Tibial artery (tissue), 4 donors: ENCODE measurements around the gene TRAFD1.

Experiments used
- DNase-seq, 2 donors: peaks; one replicate each; pipeline ENCODE4 v3.0.0-alpha.2; 2019
- H3K27ac ChIP-seq, 2 donors: fragments of 200-600 bp; sonication (generic) in 1 of 2; 1 replicate in 1 of 2; 2 replicates in 1 of 2; pipeline ENCODE4 v1.5.1; 2018 to 2019; ENCODE audit warnings: mild to moderate bottlenecking in 1 of 2
- H3K27me3 ChIP-seq, 2 donors: fragments of 200-600 bp; sonication (generic) in 1 of 2; one replicate each; pipeline versions ENCODE4 v1.5.1 to v1.6.0; 2016 to 2019
- H3K36me3 ChIP-seq, 3 donors: fragments of 200-600 bp; sonication (generic) in 2 of 3; one replicate each; pipeline ENCODE4 v1.5.1; 2016 to 2019; ENCODE audit warnings: mild to moderate bottlenecking in 2 of 3
- H3K4me1 ChIP-seq, 4 donors: fragments of 200-600 bp; sonication (generic) in 2 of 4; 1 replicate in 3 of 4; 2 replicates in 1 of 4; pipeline ENCODE4 v1.5.1; 2016 to 2019
- H3K4me3 ChIP-seq, 2 donors: fragments of 200-600 bp; sonication (generic) in 1 of 2; 1 replicate in 1 of 2; 2 replicates in 1 of 2; pipeline ENCODE4 v1.5.1; 2018 to 2019; ENCODE audit warnings: mild to moderate bottlenecking in 2 of 2
- H3K9me3 ChIP-seq, 3 donors: fragments of 200-600 bp; sonication (generic) in 1 of 3; one replicate each; pipeline ENCODE4 v1.5.1; 2016 to 2019
- intact Hi-C: fragments of 100-400 bp; cut with DNase I; formaldehyde crosslinking; loops from one replicate; pipeline ENCODE4 v1.15.0; 2023; ENCODE audit warnings: low total_unique reads
- TF ChIP-seq, protein P1 (sequence below), 2 experiments: fragments of 200-600 bp in 1 of 2; fragments of 450-650 bp in 1 of 2; IDR thresholded peaks; one replicate each; pipeline ENCODE4 v1.5.1; 2017 to 2019; ENCODE audit warnings: antibody characterized with exemption in 2 of 2, mild to moderate bottlenecking in 1 of 2, moderate library complexity in 1 of 2

Gene TRAFD1

DNA sequence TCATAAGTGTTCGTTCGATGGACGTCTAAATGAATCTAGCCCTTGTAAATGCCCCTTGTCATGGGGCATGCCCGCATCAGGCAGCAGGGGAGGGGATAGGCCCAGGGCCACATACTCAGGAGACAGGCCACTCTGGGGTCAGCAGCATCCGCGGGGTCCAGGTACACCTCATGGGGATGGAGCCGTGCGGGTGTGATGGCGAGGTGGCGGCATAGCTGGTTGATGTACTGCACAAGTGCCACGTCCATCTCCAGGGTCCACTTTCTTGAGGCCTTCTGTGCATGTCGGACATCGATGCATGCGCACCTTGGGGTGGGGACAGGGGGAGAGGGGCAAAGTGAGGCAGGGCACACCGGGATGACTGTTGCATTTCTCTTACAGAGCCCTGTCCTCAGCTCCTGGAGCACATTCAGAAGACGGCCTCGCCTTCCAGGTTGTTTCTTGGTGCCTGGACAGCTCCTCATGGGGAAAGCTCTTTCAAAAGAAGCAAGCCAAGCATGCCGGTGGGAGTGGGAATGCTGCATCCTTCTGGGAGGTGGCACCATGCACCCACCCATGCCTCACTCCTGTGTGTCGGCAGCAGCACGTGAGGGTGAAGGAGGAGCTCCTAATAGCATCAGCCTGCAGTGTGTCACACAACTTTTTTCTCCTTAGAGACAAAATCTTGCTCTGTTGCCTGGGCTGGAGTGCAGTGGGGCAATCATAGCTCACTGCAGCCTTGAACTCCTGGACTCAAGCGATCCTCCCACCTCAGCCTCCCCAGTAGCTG, 47.4 kb downstream of the TRAFD1 start:
- H3K27ac ChIP-seq: no peak overlapping the region
- no peaks in the 10 kb centered on the region for H3K9me3 ChIP-seq
- peak in 1 of 2 donors; percentile 53 for DNase-seq
- intact Hi-C loops: no loop called here
- H3K36me3 ChIP-seq: peaks cover 56 to 96% (median 77%) of the 10 kb centered on the region in 3 donors
- H3K27me3 ChIP-seq: no peaks in the 10 kb centered on the region
- TF ChIP-seq, protein P1, sequence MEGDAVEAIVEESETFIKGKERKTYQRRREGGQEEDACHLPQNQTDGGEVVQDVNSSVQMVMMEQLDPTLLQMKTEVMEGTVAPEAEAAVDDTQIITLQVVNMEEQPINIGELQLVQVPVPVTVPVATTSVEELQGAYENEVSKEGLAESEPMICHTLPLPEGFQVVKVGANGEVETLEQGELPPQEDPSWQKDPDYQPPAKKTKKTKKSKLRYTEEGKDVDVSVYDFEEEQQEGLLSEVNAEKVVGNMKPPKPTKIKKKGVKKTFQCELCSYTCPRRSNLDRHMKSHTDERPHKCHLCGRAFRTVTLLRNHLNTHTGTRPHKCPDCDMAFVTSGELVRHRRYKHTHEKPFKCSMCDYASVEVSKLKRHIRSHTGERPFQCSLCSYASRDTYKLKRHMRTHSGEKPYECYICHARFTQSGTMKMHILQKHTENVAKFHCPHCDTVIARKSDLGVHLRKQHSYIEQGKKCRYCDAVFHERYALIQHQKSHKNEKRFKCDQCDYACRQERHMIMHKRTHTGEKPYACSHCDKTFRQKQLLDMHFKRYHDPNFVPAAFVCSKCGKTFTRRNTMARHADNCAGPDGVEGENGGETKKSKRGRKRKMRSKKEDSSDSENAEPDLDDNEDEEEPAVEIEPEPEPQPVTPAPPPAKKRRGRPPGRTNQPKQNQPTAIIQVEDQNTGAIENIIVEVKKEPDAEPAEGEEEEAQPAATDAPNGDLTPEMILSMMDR (IDR thresholded peaks at IDR 0.05): no peak
- no peak overlapping the region for H3K4me3 ChIP-seq
- no peaks in the 10 kb centered on the region for H3K4me1 ChIP-seq

DNA sequence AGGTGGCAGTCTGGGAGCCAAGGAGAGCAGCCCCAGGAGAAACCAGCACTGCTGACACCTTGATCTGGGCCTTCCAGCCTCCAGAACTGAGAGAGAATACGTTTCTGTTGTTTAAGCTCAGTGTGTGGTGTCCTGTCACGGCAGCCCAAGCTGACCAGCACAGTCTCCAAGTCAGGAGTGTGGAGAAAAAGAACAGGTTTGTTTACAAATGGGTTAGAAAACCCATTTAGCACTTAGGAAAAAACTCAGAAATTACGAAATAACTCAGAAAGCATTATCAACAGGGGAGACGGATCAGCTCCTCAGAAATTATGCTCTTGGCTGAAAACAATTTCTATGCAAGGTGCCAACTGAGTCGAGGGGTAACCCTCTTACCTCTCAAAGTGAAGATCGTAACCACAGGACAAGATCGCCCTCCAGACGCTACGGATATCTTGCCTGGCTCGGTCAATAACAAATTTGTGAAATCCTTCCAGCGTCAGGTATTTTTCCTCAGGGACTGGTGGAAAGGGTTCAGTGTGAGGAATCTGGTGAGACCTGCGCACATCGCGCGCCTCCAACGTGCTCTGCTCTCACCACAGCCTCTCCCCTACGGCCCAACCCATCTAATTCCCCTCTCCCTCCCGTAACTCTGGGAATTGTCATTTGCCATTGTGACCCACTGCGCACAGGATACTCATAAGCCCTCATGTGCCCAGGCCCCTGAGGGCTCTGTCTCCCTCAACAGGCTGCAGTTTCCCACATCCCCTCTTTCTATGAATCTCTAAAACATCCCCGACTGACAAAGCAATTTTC, 50.2 kb downstream of the TRAFD1 start:
- Histone ChIP-seq H3K4me3 (no peak overlapping the region), H3K27me3 (no peaks in the 10 kb centered on the region), H3K36me3 (peaks cover 82 to 96% (median 91%) of the 10 kb centered on the region in 3 donors), H3K9me3 (no peaks in the 10 kb centered on the region), H3K27ac (no peak overlapping the region), H3K4me1 (no peaks in the 10 kb centered on the region)
- TF ChIP-seq, protein P1 (IDR thresholded peaks at IDR 0.05): no peak
- DNase-seq: peak in 1 of 2 donors; percentile 35
- intact Hi-C loops: no loop called here

- Histone ChIP-seq H3K4me3 (no peak overlapping the region), H3K36me3 (peaks cover 79 to 96% (median 90%) of the 10 kb centered on the region in 3 donors), H3K27ac (no peak overlapping the region), H3K27me3 (no peaks in the 10 kb centered on the region), H3K4me1 (no peaks in the 10 kb centered on the region), H3K9me3 (no peaks in the 10 kb centered on the region)
- intact Hi-C loops: no loop called here
- TF ChIP-seq, protein P1 (IDR thresholded peaks at IDR 0.05): no peak
- peak in 1 of 2 donors; percentile 24 for DNase-seq
Observed at GRCh38 chr12:112176321-112177010, 51.1 kb downstream of the TRAFD1 start.

DNA sequence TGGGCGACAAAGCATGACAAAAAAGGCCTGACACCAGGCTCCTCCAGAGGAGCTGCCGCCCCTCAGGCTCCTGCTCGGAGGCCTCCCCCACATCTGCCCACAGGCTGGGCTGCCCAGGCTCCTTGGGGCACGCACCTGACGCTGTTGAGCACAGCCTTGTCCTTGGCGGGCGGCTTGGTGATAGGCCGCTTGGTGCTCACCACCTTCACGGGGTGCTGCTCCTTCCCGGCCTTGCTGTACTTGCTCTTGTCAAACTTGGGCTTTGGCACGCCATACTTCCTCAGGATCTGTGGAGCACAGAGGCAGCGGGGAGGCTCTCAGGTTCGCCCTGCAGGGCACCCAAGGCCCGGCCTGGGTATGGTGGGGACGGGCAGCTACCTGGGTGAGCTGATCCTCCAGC, 53.4 kb downstream of the TRAFD1 start:
- Histone ChIP-seq H3K4me3 (no peak overlapping the region), H3K4me1 (peaks cover 0 to 15% (median 0%) of the 10 kb centered on the region in 4 donors), H3K36me3 (peaks cover 68 to 98% (median 83%) of the 10 kb centered on the region in 3 donors), H3K27ac (no peak overlapping the region), H3K27me3 (no peaks in the 10 kb centered on the region), H3K9me3 (no peaks in the 10 kb centered on the region)
- intact Hi-C loops: no loop called here
- TF ChIP-seq, protein P1 (IDR thresholded peaks at IDR 0.05): no peak
- DNase-seq: no peak

DNA sequence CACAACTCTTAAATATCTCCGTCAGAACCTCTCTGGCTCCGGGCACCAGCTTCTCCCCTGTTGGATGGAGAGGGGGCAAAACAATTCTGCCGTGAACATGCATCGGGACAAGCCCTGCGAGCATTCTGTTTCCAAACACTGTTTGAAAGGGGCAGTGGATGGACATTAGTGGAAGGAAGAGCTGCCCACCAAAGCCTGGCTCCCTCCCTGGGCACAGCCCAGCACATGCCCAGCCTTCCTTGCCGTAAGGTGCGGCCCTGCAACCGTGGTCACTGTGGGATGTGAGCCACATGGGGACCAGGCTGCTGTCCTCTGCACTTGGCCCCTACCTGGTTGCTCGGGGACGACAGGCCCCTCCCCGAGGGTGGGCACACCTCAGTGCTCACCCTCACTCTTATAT, 54.0 kb downstream of the TRAFD1 start:
- TF ChIP-seq, protein P1 (IDR thresholded peaks at IDR 0.05): no peak
- no peaks in the 10 kb centered on the region for H3K9me3 ChIP-seq
- intact Hi-C loops: no loop called here
- peak in 1 of 2 donors; percentile 48 for DNase-seq
- H3K4me1 ChIP-seq: peaks cover 0 to 16% (median 0%) of the 10 kb centered on the region in 4 donors
- H3K4me3 ChIP-seq: no peak overlapping the region
- peaks cover 68 to 98% (median 83%) of the 10 kb centered on the region in 3 donors for H3K36me3 ChIP-seq
- no peaks in the 10 kb centered on the region for H3K27me3 ChIP-seq
- no peak overlapping the region for H3K27ac ChIP-seq
